Osteocyte (in vitro differentiated cells): Measurements from ENCODE around the gene CCND1. TPM values are rescaled to one million over a fixed set of nuclear protein-coding genes. Genes with fewer than 3 reads are reported as not detected.

ENCODE experiments used
- DNase-seq: peaks from one replicate; pipeline ENCODE4 v3.0.0; 2021; ENCODE audit warnings: mixed read lengths; ENCODE audit not compliant: unreplicated experiment; ENCODE audit errors: extremely low spot score
- H3K27ac Mint-ChIP-seq: one replicate; pipeline ENCODE4 v1.8.0; 2021; ENCODE audit warnings: mild to moderate bottlenecking, mixed read lengths; ENCODE audit not compliant: unreplicated experiment
- H3K27me3 Mint-ChIP-seq: one replicate; pipeline ENCODE4 v1.8.0; 2021; ENCODE audit warnings: mixed read lengths; ENCODE audit not compliant: unreplicated experiment
- H3K36me3 Mint-ChIP-seq: one replicate; pipeline ENCODE4 v1.8.0; 2021; ENCODE audit warnings: mixed read lengths; ENCODE audit not compliant: unreplicated experiment
- H3K4me1 Mint-ChIP-seq: one replicate; pipeline ENCODE4 v1.8.0; 2021; ENCODE audit warnings: mixed read lengths; ENCODE audit not compliant: unreplicated experiment
- H3K4me3 Mint-ChIP-seq: one replicate; pipeline ENCODE4 v1.8.0; 2021; ENCODE audit warnings: mild to moderate bottlenecking, moderate library complexity, mixed read lengths; ENCODE audit not compliant: unreplicated experiment
- H3K9me3 Mint-ChIP-seq: one replicate; pipeline ENCODE4 v1.8.0; 2021; ENCODE audit warnings: mixed read lengths; ENCODE audit not compliant: unreplicated experiment
- CTCF ChIP-seq: fragments of 200-600 bp; sonication (generic); IDR thresholded peaks from 2 replicates; pipeline ENCODE4 v1.5.0; 2021; ENCODE audit warnings: antibody characterized with exemption, mild to moderate bottlenecking, moderate library complexity
- total RNA-seq: library from RNA; stranded (reverse); gene quantifications from 2 replicates; pipeline ENCODE4 v1.2.1, GENCODE V29; 2021

The CCND1 gene
- total RNA-seq, 1 donor from 2014 or later: 180 TPM

GRCh38 chr11:69645801-69646492 lies 5.0 kb downstream of the CCND1 start:
- Mint-ChIP-seq H3K36me3 (peaks cover 16% of the 10 kb centered on the region), H3K27ac (no peak overlapping the region), H3K27me3 (no peaks in the 10 kb centered on the region), H3K9me3 (no peaks in the 10 kb centered on the region), H3K4me3 (no peak overlapping the region), H3K4me1 (peaks cover 21% of the 10 kb centered on the region)
- DNase-seq: no peak
- TF ChIP-seq CTCF: no peak

- no peak overlapping the region for H3K4me3 Mint-ChIP-seq
- no peaks in the 10 kb centered on the region for H3K9me3 Mint-ChIP-seq
- H3K4me1 Mint-ChIP-seq: peaks cover 21% of the 10 kb centered on the region
- peaks cover 22% of the 10 kb centered on the region for H3K36me3 Mint-ChIP-seq
- no peak for TF ChIP-seq CTCF
- DNase-seq: no peak
- no peaks in the 10 kb centered on the region for H3K27me3 Mint-ChIP-seq
- H3K27ac Mint-ChIP-seq: peak overlapping the region; percentile 56
Measured at GRCh38 chr11:69646493-69647389, 5.8 kb downstream of the CCND1 start.

GRCh38 chr11:69647390-69647748 lies 6.4 kb downstream of the CCND1 start:
- H3K36me3 Mint-ChIP-seq: peaks cover 28% of the 10 kb centered on the region
- H3K4me1 Mint-ChIP-seq: peaks cover 21% of the 10 kb centered on the region
- no peak overlapping the region for H3K4me3 Mint-ChIP-seq
- no peak for DNase-seq
- peak overlapping the region; percentile 7 for H3K27ac Mint-ChIP-seq
- no peaks in the 10 kb centered on the region for H3K27me3 Mint-ChIP-seq
- no peak for TF ChIP-seq CTCF
- no peaks in the 10 kb centered on the region for H3K9me3 Mint-ChIP-seq

GRCh38 chr11:69647761-69648497 lies 7.0 kb downstream of the CCND1 start:
- DNase-seq: no peak
- Mint-ChIP-seq H3K27me3 (no peaks in the 10 kb centered on the region), H3K4me1 (peaks cover 21% of the 10 kb centered on the region), H3K4me3 (no peak overlapping the region), H3K9me3 (no peaks in the 10 kb centered on the region), H3K27ac (peak overlapping the region; percentile 7), H3K36me3 (peaks cover 32% of the 10 kb centered on the region)
- TF ChIP-seq CTCF: no peak
